ENCODE data around the gene SLC4A5. TPM values are rescaled to one million over a fixed set of nuclear protein-coding genes. Genes with fewer than 3 reads are reported as not detected.

Gene SLC4A5
- total and polyA plus RNA-seq, 2 of the 8 experiments (the other 6 are each of a cell fraction or from before 2014, with no cell fraction given) = 0.42 to 0.52 TPM

DNA sequence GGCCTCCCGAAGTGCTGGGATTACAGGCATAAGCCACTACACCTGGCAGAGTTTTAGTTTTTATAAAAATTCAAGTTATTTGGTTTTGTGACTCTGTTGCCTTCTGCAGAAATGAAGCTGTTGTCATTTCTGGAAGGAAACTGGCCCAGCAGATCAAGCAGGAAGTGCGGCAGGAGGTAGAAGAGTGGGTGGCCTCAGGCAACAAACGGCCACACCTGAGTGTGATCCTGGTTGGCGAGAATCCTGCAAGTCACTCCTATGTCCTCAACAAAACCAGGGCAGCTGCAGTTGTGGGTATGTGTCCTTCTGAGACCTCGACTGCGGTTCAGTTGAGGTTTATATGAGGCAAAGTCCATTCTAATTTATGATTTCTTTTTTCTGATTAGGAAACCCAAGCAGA, 137.6 kb downstream of the SLC4A5 start:
- peaks cover 16% of the 10 kb centered on the region for H3K79me1 ChIP-seq (ENCODE audit: low read depth, low read length)
- no peaks in the 10 kb centered on the region for H3K27me3 ChIP-seq (replicated peaks in 1 of 4; ENCODE audit: control insufficient read depth in 3 of 4, extremely low read depth in 1 of 4, insufficient read depth in 3 of 4, low read length in 3 of 4)
- H2BK12ac ChIP-seq (ENCODE audit: low read depth, low read length) = no peak overlapping the region
- no peak overlapping the region for H4K91ac ChIP-seq (replicated peaks; ENCODE audit: insufficient read length, low read length)
- H4K5ac ChIP-seq (ENCODE audit: insufficient read length, low read depth, low read length) = no peak overlapping the region
- H3K4me1 ChIP-seq (replicated peaks in 1 of 4; ENCODE audit: control insufficient read depth in 3 of 4, insufficient read depth in 4 of 4, low read length in 3 of 4) = peaks cover 2 to 18% (median 16%) of the 10 kb centered on the region in 4 experiments
- FAIRE-seq = no peak
- H3K9ac ChIP-seq (replicated peaks in 1 of 4; ENCODE audit: extremely low read depth in 1 of 4, low read depth in 3 of 4, low read length in 3 of 4) = no peak overlapping the region
- no peak overlapping the region for H3K27ac ChIP-seq (ENCODE audit: low read depth, low read length)
- CTCF ChIA-PET (ENCODE audit: partially characterized antibody) = interaction anchor here (1.2 to 3.1 kb wide), 3 partner anchors 22 to 54 kb away, joined by 3 to 14 read pairs (median 13); partner anchors contain the start of gene MOB1A
- peaks cover 29 to 42% of the 10 kb centered on the region in 2 experiments for H4K20me1 ChIP-seq (replicated peaks in 1 of 2; ENCODE audit: control insufficient read depth in 1 of 2, insufficient read depth in 2 of 2, low read length in 2 of 2)
- no peak for TF ChIP-seq TCF12 (IDR thresholded peaks at IDR 0.05; ENCODE audit: low read depth, low read length)
- TF ChIP-seq POLR2AphosphoS5 (IDR thresholded peaks at IDR 0.05; ENCODE audit: low read depth, low read length) = peak; percentile 44; the same call in 1 of the 2 replicates
- H3K23ac ChIP-seq (ENCODE audit: insufficient read length) = no peak overlapping the region
- H3K79me2 ChIP-seq (ENCODE audit: control insufficient read depth in 1 of 2, insufficient read depth in 2 of 2, low read length in 2 of 2) = peaks cover 51 to 87% of the 10 kb centered on the region in 2 experiments
- no peaks in the 10 kb centered on the region for H3K23me2 ChIP-seq (ENCODE audit: low read depth, low read length)
- no peak overlapping the region for H3K56ac ChIP-seq (replicated peaks; ENCODE audit: insufficient read length, low read depth, low read length)
- POLR2A ChIA-PET (ENCODE audit: partially characterized antibody) = interaction anchor here (0.7 to 72.1 kb wide), 7 partner anchors 3 to 230 kb away, joined by 3 to 2699 read pairs (median 5); partner anchors contain the start of genes BOLA3, MOB1A and MTHFD2
- no peak overlapping the region for H3K14ac ChIP-seq (ENCODE audit: insufficient read length)
- no peak overlapping the region for H3K4me3 ChIP-seq (ENCODE audit: extremely low read depth in 1 of 4, insufficient read depth in 2 of 4, low read depth in 3 of 4, low read length in 4 of 4)
- no peak overlapping the region for H2BK15ac ChIP-seq (ENCODE audit: low read length)
- peaks cover 8 to 84% (median 31%) of the 10 kb centered on the region in 4 experiments for H3K36me3 ChIP-seq (ENCODE audit: control insufficient read depth in 2 of 4, insufficient read depth in 4 of 4, low read length in 3 of 4)
- H2AFZ ChIP-seq (ENCODE audit: low read length) = no peak overlapping the region
- no peaks in the 10 kb centered on the region for H3K9me3 ChIP-seq (ENCODE audit: insufficient read depth in 2 of 2, low read depth in 1 of 2, low read length in 1 of 2)
- no peak overlapping the region for H2BK5ac ChIP-seq (ENCODE audit: low read depth, low read length)
- no peak overlapping the region for H3K4ac ChIP-seq (replicated peaks; ENCODE audit: insufficient read length, low read depth, low read length)
- H2BK120ac ChIP-seq (replicated peaks; ENCODE audit: low read depth, low read length) = no peak overlapping the region
- no peak overlapping the region; a peak in 1 of 4 replicates for H3K4me2 ChIP-seq (ENCODE audit: insufficient read depth in 1 of 2, low read depth in 2 of 2, low read length in 2 of 2)
- no peak overlapping the region for H2BK20ac ChIP-seq (ENCODE audit: low read length)
- 86% methylated on average over 6 of the region's 6 CpGs; no CpG with 5 or more reads in 1 of the 2 experiments for WGBS, 2 experiments (ENCODE audit: extremely low coverage in 1 of 2, insufficient coverage in 1 of 2, insufficient read length in 1 of 2, insufficient replicate concordance in 2 of 2, low coverage in 1 of 2, low lambda C conversion rate in 2 of 2, missing lambda C conversion rate in 1 of 2)
- no peak overlapping the region for H2AK5ac ChIP-seq (ENCODE audit: low read depth, low read length)
- no peak overlapping the region for H3K18ac ChIP-seq (ENCODE audit: extremely low read depth, low read length)
- no peak for DNase-seq (ENCODE audit: low read depth in 1 of 2, low spot score in 2 of 2)
- no peak overlapping the region for H4K8ac ChIP-seq (ENCODE audit: extremely low read depth, insufficient read depth, low read length)

All from H1 (cell line).